WTC11 (cell line): ENCODE results near the gene DDX20.

Experiments
- EMX1 ChIP-seq: fragments of 250-450 bp; sonication (Bioruptor Pico); IDR thresholded peaks from 2 replicates; pipeline ENCODE4 v1.8.0; 2021; ENCODE audit warnings: mild to moderate bottlenecking
- FOXJ3 ChIP-seq: sonication (generic); formaldehyde crosslinking; IDR thresholded peaks from 2 replicates; pipeline ENCODE4 v1.9.0; 2021; ENCODE audit warnings: missing genetic modification reagents, mild to moderate bottlenecking, borderline replicate concordance
- HMGXB4 ChIP-seq: sonication (generic); formaldehyde crosslinking; IDR thresholded peaks from 2 replicates; pipeline ENCODE4 v1.8.1; 2023; ENCODE audit warnings: mild to moderate bottlenecking, moderate library complexity, missing genetic modification reagents
- USF2 ChIP-seq: sonication (generic); formaldehyde crosslinking; IDR thresholded peaks from 2 replicates; pipeline ENCODE4 v1.8.1; 2023; ENCODE audit warnings: mild to moderate bottlenecking, missing genetic modification reagents, moderate library complexity

GRCh38 chr1:111775966-111776365 lies 20.3 kb downstream of the DDX20 start:
- TF ChIP-seq HMGXB4 (no peak), FOXJ3 (no peak), USF2 (CRISPR knock-in tag) (no peak), EMX1 (no peak)
